ENCODE measurements around the gene C9orf50. TPM values are rescaled to one million over a fixed set of nuclear protein-coding genes. Genes with fewer than 3 reads are reported as not detected.

The C9orf50 gene
- total RNA-seq, 4 donors from 2014 or later: 0.64 TPM; not detected in 3

- Histone ChIP-seq H3K4me1 (peaks cover 46% of the 10 kb centered on the region), H3K27me3 (no peaks in the 10 kb centered on the region), H3K36me3 (no peaks in the 10 kb centered on the region), H3K4me3 (peak overlapping the region; percentile 59), H3K9me3 (no peaks in the 10 kb centered on the region), H3K27ac (peak overlapping the region; percentile 82)
- TF ChIP-seq, protein P1, sequence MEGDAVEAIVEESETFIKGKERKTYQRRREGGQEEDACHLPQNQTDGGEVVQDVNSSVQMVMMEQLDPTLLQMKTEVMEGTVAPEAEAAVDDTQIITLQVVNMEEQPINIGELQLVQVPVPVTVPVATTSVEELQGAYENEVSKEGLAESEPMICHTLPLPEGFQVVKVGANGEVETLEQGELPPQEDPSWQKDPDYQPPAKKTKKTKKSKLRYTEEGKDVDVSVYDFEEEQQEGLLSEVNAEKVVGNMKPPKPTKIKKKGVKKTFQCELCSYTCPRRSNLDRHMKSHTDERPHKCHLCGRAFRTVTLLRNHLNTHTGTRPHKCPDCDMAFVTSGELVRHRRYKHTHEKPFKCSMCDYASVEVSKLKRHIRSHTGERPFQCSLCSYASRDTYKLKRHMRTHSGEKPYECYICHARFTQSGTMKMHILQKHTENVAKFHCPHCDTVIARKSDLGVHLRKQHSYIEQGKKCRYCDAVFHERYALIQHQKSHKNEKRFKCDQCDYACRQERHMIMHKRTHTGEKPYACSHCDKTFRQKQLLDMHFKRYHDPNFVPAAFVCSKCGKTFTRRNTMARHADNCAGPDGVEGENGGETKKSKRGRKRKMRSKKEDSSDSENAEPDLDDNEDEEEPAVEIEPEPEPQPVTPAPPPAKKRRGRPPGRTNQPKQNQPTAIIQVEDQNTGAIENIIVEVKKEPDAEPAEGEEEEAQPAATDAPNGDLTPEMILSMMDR (IDR thresholded peaks at IDR 0.05): no peak
- TF ChIP-seq EP300 (IDR thresholded peaks at IDR 0.05) (no peak), POLR2AphosphoS5 (IDR thresholded peaks at IDR 0.05) (no peak), POLR2A (IDR thresholded peaks at IDR 0.05) (no peak)
- 17% methylated on average over 12 of the region's 30 CpGs for WGBS
- no peak for DNase-seq (ENCODE audit: low spot score in 2 of 2)
Observed at GRCh38 chr9:129609486-129610212, 11.3 kb downstream of the C9orf50 start.

DNA sequence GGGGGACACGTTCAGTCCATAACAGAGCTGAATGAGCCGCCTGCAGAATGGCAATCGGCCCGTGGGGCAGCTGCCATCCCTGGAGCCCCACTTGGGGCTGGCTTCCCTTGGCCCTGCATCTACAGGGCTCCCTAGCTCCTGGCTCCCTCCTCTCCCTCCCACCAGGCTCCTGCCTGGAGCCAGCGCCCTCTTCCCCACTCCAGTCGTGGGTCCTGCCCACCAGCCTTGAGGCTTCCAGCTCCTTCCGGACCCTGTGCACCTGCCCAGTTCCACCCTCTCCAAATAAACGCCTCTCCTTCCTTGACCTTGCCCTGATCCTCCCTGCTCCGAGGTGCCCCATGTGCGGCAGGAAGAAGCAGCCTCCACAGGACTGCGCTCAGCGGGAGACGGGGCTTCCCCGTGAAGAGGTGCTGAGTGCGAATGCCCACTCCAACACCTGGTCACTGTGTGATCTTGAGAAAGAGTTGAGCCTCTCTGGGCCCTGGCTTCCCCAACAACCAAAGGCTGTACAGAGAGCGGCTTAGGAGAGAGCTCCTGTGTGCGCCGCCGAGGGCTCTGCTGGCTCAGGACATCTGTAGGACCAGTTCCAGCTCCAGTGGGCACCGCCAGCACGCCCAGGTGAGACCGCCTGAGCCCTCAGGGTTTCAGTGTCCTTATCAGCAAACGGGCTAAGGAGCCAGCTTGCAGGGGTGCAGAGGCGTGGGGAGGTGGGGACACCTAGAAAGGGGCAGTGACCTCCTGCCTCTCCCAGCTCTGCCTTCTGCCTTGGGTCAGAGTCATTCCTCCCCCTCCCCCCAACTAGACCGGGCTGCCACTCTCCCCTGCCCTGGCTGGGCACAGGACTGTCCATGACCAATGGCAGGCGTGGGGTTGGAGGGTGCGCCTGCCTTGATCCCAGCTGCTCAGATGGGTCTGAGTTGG is 12.1 kb downstream of the C9orf50 start:
- DNase-seq (ENCODE audit: low spot score in 2 of 2): no peak

DNA sequence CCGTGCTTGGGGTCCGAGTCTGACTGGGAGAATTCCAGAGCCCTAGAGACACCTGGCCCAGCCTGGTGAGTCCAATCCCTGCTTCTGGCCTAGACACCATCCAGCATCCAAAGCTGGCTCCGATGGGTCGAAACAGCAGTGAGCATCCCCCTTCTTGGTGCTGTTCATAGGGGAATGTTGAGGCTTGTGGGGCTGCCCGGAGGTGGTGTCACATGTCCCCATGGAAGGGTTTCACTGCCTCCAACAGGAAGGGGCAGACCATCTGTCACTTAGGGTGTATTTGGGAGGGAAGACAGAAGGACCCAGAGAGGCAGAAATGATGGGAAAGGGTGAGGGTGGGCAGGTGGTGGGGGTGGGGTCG is 13.9 kb downstream of the C9orf50 start:
- no peak for TF ChIP-seq EP300 (IDR thresholded peaks at IDR 0.05)
- no peak for TF ChIP-seq POLR2A (IDR thresholded peaks at IDR 0.05)
- TF ChIP-seq, protein P1 (IDR thresholded peaks at IDR 0.05): no peak
- no peak for TF ChIP-seq POLR2AphosphoS5 (IDR thresholded peaks at IDR 0.05)
- DNase-seq (ENCODE audit: low spot score in 2 of 2): no peak
- H3K36me3 ChIP-seq: no peaks in the 10 kb centered on the region
- 55% methylated on average over 3 of the region's 6 CpGs for WGBS
- H3K4me1 ChIP-seq: peaks cover 46% of the 10 kb centered on the region
- H3K27ac ChIP-seq: peak overlapping the region; percentile 41
- no peaks in the 10 kb centered on the region for H3K9me3 ChIP-seq
- no peak overlapping the region for H3K4me3 ChIP-seq
- H3K27me3 ChIP-seq: no peaks in the 10 kb centered on the region

More for the DNA sequence above, 12.1 kb downstream of the C9orf50 start:
- Histone ChIP-seq H3K36me3 (no peaks in the 10 kb centered on the region), H3K4me3 (no peak overlapping the region), H3K27me3 (no peaks in the 10 kb centered on the region), H3K9me3 (no peaks in the 10 kb centered on the region), H3K4me1 (peaks cover 46% of the 10 kb centered on the region), H3K27ac (peak overlapping the region; percentile 82)
- TF ChIP-seq, protein P1 (IDR thresholded peaks at IDR 0.05): no peak
- TF ChIP-seq POLR2A (IDR thresholded peaks at IDR 0.05) (no peak), EP300 (IDR thresholded peaks at IDR 0.05) (no peak), POLR2AphosphoS5 (IDR thresholded peaks at IDR 0.05) (no peak)
- WGBS: 92% methylated on average over 8 of the region's 27 CpGs

DNA sequence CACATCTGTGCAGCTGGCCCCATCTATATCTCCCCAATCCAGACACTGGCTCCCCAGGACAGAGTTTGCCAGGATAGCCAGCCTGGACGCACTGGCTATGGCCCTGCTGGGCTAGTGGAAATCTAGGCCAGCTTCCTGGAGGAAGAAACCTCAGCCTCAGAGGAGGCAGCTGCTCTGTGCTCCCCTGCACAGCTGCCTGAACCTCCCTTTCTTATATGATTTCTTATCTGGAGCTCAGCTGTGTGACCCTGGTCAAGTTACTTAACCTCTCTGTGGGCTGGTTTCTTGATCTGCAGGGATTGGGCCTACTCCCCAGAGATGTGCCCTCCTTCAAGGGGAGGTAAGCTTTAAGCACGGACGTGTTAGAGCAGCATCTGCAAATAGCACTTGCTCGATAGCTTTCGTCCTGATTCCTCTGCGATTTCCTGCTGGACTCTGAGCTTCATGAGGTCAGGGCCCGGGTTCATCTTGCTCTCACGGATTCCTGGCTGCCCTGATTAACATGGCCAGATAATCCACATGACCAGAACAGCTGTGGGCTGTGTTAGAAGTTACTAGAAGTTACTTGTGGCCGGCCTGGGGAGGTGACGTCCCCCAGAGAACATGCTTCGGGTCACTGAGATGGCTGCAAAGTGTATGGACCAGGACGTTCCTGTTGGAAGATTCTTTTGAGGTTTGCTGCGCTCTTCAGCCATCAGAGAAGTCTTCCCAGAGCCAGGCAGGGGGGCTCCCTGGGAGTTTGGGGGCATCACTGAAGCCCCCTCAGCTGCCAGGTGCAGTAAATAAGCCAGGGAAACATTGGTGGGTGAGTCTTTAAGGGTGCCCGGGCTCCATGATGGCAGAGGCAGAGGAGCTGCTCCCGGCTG is 14.5 kb downstream of the C9orf50 start:
- Histone ChIP-seq H3K27me3 (no peaks in the 10 kb centered on the region), H3K4me1 (peaks cover 42% of the 10 kb centered on the region)
- 66% methylated on average over 11 of the region's 15 CpGs for WGBS

More for the DNA sequence above, 14.5 kb downstream of the C9orf50 start:
- Histone ChIP-seq H3K27ac (peak overlapping the region; percentile 41), H3K4me3 (no peak overlapping the region), H3K36me3 (no peaks in the 10 kb centered on the region), H3K9me3 (no peaks in the 10 kb centered on the region)
- TF ChIP-seq EP300 (IDR thresholded peaks at IDR 0.05) (no peak), POLR2A (IDR thresholded peaks at IDR 0.05) (no peak), POLR2AphosphoS5 (IDR thresholded peaks at IDR 0.05) (no peak)
- TF ChIP-seq, protein P1 (IDR thresholded peaks at IDR 0.05): no peak
- no peak for DNase-seq (ENCODE audit: low spot score in 2 of 2)
